ENCODE measurements around the gene ERRFI1.
"Not testable (repeated sequence)": the region's sequence is repeated elsewhere in the genome, so short reads cannot be mapped to it uniquely, and the experiment has no call there.

ERRFI1 gene

GRCh38 chr1:7963841-7964240 is 62.3 kb downstream of the ERRFI1 start:
- DNase-seq, result not testable (repeated sequence)

GRCh38 chr1:7963378-7963730 is 62.8 kb downstream of the ERRFI1 start:
- DNase-seq, result not testable (repeated sequence)

- DNase-seq, result no peak
These were observed 63.3 kb downstream of the ERRFI1 start for GRCh38 chr1:7962636-7963377.

GRCh38 chr1:7962014-7962335 is 64.1 kb downstream of the ERRFI1 start:
- DNase-seq, result no peak
